KOPT-K1 (cell line): ENCODE results near the gene INPP5B.

Experiments
- H3K27ac ChIP-seq: fragments of 200-600 bp; sonication (generic); 2 replicates; pipeline ENCODE4 v1.5.1; 2016; ENCODE audit warnings: antibody characterized with exemption, mild to moderate bottlenecking, low read depth, low read length; ENCODE audit not compliant: poor library complexity, severe bottlenecking
- H3K36me3 ChIP-seq: fragments of 200-600 bp; sonication (generic); 2 replicates; pipeline ENCODE4 v1.5.1; 2017; ENCODE audit warnings: antibody characterized with exemption, mild to moderate bottlenecking, low read length, moderate library complexity; ENCODE audit not compliant: insufficient read depth
- H3K9me3 ChIP-seq: fragments of 200-600 bp; sonication (generic); 2 replicates; pipeline ENCODE4 v1.5.1; 2017; ENCODE audit warnings: antibody characterized with exemption, low read length, mild to moderate bottlenecking; ENCODE audit not compliant: insufficient read depth, poor library complexity, severe bottlenecking

The INPP5B gene

GRCh38 chr1:37879865-37880264 lies 67.0 kb downstream of the INPP5B start:
- Histone ChIP-seq H3K9me3 (no peaks in the 10 kb centered on the region), H3K36me3 (peaks cover 82% of the 10 kb centered on the region), H3K27ac (no peak overlapping the region)

- Histone ChIP-seq H3K9me3 (no peaks in the 10 kb centered on the region), H3K27ac (no peak overlapping the region), H3K36me3 (peaks cover 88% of the 10 kb centered on the region)
Observed at GRCh38 chr1:37878071-37878470, 68.8 kb downstream of the INPP5B start.

- no peaks in the 10 kb centered on the region for H3K9me3 ChIP-seq
- H3K36me3 ChIP-seq, result peaks cover 88% of the 10 kb centered on the region
- H3K27ac ChIP-seq, result no peak overlapping the region
Observed at GRCh38 chr1:37875833-37876232, 71.0 kb downstream of the INPP5B start.

- Histone ChIP-seq H3K9me3 (no peaks in the 10 kb centered on the region), H3K36me3 (peaks cover 80% of the 10 kb centered on the region), H3K27ac (no peak overlapping the region)
Observed at GRCh38 chr1:37872692-37873091, 74.2 kb downstream of the INPP5B start.

- no peaks in the 10 kb centered on the region for H3K9me3 ChIP-seq
- peaks cover 69% of the 10 kb centered on the region for H3K36me3 ChIP-seq
- H3K27ac ChIP-seq, result no peak overlapping the region
Observed at GRCh38 chr1:37868466-37868865, 78.4 kb downstream of the INPP5B start.

GRCh38 chr1:37867784-37868183 lies 79.1 kb downstream of the INPP5B start:
- H3K9me3 ChIP-seq, result no peaks in the 10 kb centered on the region
- H3K36me3 ChIP-seq, result peaks cover 62% of the 10 kb centered on the region
- H3K27ac ChIP-seq, result no peak overlapping the region

- peaks cover 55% of the 10 kb centered on the region for H3K36me3 ChIP-seq
Observed at GRCh38 chr1:37866491-37866890, 80.4 kb downstream of the INPP5B start.

GRCh38 chr1:37865348-37866120 lies 81.3 kb downstream of the INPP5B start:
- no peak overlapping the region for H3K27ac ChIP-seq
- H3K9me3 ChIP-seq, result no peaks in the 10 kb centered on the region
- peaks cover 48% of the 10 kb centered on the region for H3K36me3 ChIP-seq

More at GRCh38 chr1:37866491-37866890, 80.4 kb downstream of the INPP5B start:
- Histone ChIP-seq H3K9me3 (no peaks in the 10 kb centered on the region), H3K27ac (no peak overlapping the region)

- Histone ChIP-seq H3K27ac (no peak overlapping the region), H3K36me3 (peaks cover 34% of the 10 kb centered on the region), H3K9me3 (no peaks in the 10 kb centered on the region)
Observed at GRCh38 chr1:37862330-37862729, 84.5 kb downstream of the INPP5B start.

GRCh38 chr1:37861151-37861550 lies 85.7 kb downstream of the INPP5B start:
- Histone ChIP-seq H3K9me3 (no peaks in the 10 kb centered on the region), H3K27ac (no peak overlapping the region), H3K36me3 (peaks cover 31% of the 10 kb centered on the region)

GRCh38 chr1:37860346-37860666 lies 86.5 kb downstream of the INPP5B start:
- peaks cover 26% of the 10 kb centered on the region for H3K36me3 ChIP-seq
- peak overlapping the region; percentile 75 for H3K27ac ChIP-seq
- no peaks in the 10 kb centered on the region for H3K9me3 ChIP-seq

GRCh38 chr1:37859507-37860345 lies 87.1 kb downstream of the INPP5B start, which contains the start of gene MTF1:
MTF1 (minus strand) TSS chr1:37859592; CDS start chr1:37857658, 1,934 bp downstream.
- H3K36me3 ChIP-seq, result peaks cover 27% of the 10 kb centered on the region
- no peaks in the 10 kb centered on the region for H3K9me3 ChIP-seq
- peak within 1 kb of the TSS; percentile 75 for H3K27ac ChIP-seq

- Histone ChIP-seq H3K36me3 (peaks cover 34% of the 10 kb centered on the region), H3K27ac (peak overlapping the region; percentile 75), H3K9me3 (no peaks in the 10 kb centered on the region)
Observed at GRCh38 chr1:37858931-37859506, 87.8 kb downstream of the INPP5B start.

GRCh38 chr1:37854406-37854805 lies 92.4 kb downstream of the INPP5B start:
- Histone ChIP-seq H3K9me3 (no peaks in the 10 kb centered on the region), H3K36me3 (peaks cover 48% of the 10 kb centered on the region), H3K27ac (no peak overlapping the region)

GRCh38 chr1:37853157-37853556 lies 93.7 kb downstream of the INPP5B start:
- H3K27ac ChIP-seq, result no peak overlapping the region
- peaks cover 54% of the 10 kb centered on the region for H3K36me3 ChIP-seq
- no peaks in the 10 kb centered on the region for H3K9me3 ChIP-seq
